ENCODE measurements around the gene KRTDAP. TPM values are rescaled to one million over a fixed set of nuclear protein-coding genes. Genes with fewer than 3 reads are reported as not detected.
A peak's percentile ranks its signal among the peaks of the same experiment; 100 is the strongest.

KRTDAP gene
- polyA plus RNA-seq, 1 donor (not counting 4 experiments of a cell fraction or from before 2014, with no cell fraction given), result 85.4 TPM

DNA sequence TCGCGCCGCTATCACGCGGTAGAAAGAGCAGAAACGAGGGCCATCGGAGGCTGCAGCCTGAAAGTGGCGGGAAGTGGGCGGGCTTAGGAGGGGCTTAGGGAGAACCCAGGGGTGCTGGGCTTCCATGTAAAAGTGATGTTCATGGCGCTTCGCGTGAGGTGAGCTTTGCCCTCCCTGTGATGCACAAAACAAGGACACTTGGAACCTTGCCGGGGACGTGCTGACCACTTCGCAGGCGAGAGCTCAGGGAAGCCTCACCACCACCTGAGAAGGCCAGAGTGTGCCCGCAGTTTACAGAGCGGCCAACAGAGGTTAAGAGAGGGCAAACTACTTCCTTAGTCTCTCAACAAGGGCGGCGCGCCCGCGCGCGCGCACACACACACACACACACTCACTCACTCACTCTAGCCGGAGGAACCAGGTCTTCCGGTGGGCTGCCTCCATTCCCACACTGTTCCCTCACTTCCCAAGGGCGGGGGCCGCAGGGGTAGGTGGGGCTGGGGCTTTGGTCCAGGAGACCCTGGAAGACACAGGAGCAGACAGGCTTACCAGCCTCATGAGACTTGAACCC, 43.6 kb upstream of the KRTDAP start:
- H3K4me1 ChIP-seq (ENCODE audit: control insufficient read depth, extremely low read depth, insufficient read depth, low read length), result no peaks in the 10 kb centered on the region
- no peak overlapping the region for H3K4me3 ChIP-seq (ENCODE audit: control insufficient read depth in 2 of 3, extremely low read depth in 1 of 3, insufficient read depth in 2 of 3, low read depth in 1 of 3, low read length in 3 of 3)
- no peak overlapping the region for H3K9ac ChIP-seq (ENCODE audit: control insufficient read depth, extremely low read depth, insufficient read depth, low read length)
- H3K9me3 ChIP-seq (ENCODE audit: control insufficient read depth, low read depth, low read length), result no peaks in the 10 kb centered on the region
- no peak for DNase-seq (ENCODE audit: low read depth, low spot score)
- no peaks in the 10 kb centered on the region for H3K36me3 ChIP-seq (ENCODE audit: control insufficient read depth in 2 of 2, extremely low read depth in 1 of 2, insufficient read depth in 2 of 2, low read length in 2 of 2)
- FAIRE-seq, result no peak
- dilution Hi-C loops (cut with MboI; ENCODE audit: extremely low pct_ligation_motif_present, low sequenced_read_pairs), result no loop called here
- H4K20me1 ChIP-seq (ENCODE audit: control insufficient read depth, extremely low read depth, insufficient read depth, low read length), result no peaks in the 10 kb centered on the region
- H3K27ac ChIP-seq (ENCODE audit: control insufficient read depth, insufficient read depth, low read length), result no peak overlapping the region
- H2AFZ ChIP-seq (ENCODE audit: control insufficient read depth, low read length), result no peak overlapping the region
- peak overlapping the region; percentile 41 for H3K4me2 ChIP-seq (ENCODE audit: control insufficient read depth, extremely low read depth, insufficient read depth, low read depth, low read length)
- peaks cover 30% of the 10 kb centered on the region for H3K27me3 ChIP-seq (ENCODE audit: control insufficient read depth, extremely low read depth, insufficient read depth, low read length)
- H3K9me1 ChIP-seq (ENCODE audit: control insufficient read depth, extremely low read depth, insufficient read depth, low read length), result no peaks in the 10 kb centered on the region
- H3K79me2 ChIP-seq (ENCODE audit: control insufficient read depth, insufficient read depth, low read length), result no peaks in the 10 kb centered on the region
- no peak for TF ChIP-seq CTCF (optimal IDR thresholded peaks at IDR 0.05 in 1 of 3, IDR thresholded peaks at IDR 0.05 in 1 of 3, conservative IDR thresholded peaks at IDR 0.05 in 1 of 3; ENCODE audit: extremely low read depth in 1 of 3, insufficient read depth in 2 of 3, low read length in 3 of 3)
- peak; percentile 56 for TF ChIP-seq EZH2 (IDR thresholded peaks at IDR 0.05; ENCODE audit: low read length)

DNA sequence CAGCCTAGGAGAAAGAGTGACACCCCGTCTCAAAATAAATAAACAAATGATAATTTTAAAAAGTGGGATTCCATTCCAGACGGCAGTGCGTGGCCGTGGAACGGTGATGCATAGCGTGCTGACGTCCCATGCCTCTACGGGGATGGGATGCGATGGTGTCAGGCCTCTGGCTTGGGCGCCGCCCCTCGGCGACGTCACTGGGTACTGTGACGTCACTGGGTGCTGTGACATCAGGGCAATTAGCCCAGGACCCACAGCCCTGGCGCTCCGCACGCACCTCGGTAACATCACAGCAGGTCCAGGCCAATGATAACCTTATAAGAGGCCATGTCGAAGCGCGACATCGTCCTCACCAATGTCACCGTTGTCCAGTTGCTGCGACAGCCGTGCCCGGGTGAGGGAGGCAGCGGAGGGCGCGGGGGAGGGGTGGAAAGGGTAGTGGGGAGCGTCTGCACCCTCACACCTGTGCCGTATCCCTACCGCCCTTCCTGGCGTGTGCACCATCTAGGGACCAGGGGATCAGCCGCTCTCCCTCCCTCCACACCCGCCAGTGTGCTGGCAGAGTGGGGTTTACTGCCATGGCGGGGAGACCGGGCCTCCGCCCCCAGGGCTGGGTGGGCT, 43.0 kb upstream of the KRTDAP start, which contains the start of gene GAPDHS:
GAPDHS (plus strand) TSS at position 256 of the 621 bp plus-strand sequence; CDS start at position 328, 72 bp downstream.
- H3K79me2 ChIP-seq (ENCODE audit: control insufficient read depth, insufficient read depth, low read length), result no peaks in the 10 kb centered on the region
- DNase-seq (ENCODE audit: low read depth, low spot score) (no peak), FAIRE-seq (no peak)
- H3K4me3 ChIP-seq (ENCODE audit: control insufficient read depth in 2 of 3, extremely low read depth in 1 of 3, insufficient read depth in 2 of 3, low read depth in 1 of 3, low read length in 3 of 3), result no peak within 1 kb of the TSS
- H3K27ac ChIP-seq (ENCODE audit: control insufficient read depth, insufficient read depth, low read length), result no peak within 1 kb of the TSS
- H3K4me2 ChIP-seq (ENCODE audit: control insufficient read depth, extremely low read depth, insufficient read depth, low read depth, low read length), result peak within 1 kb of the TSS; percentile 41
- no peaks in the 10 kb centered on the region for H3K4me1 ChIP-seq (ENCODE audit: control insufficient read depth, extremely low read depth, insufficient read depth, low read length)
- H3K9me1 ChIP-seq (ENCODE audit: control insufficient read depth, extremely low read depth, insufficient read depth, low read length), result no peaks in the 10 kb centered on the region
- H2AFZ ChIP-seq (ENCODE audit: control insufficient read depth, low read length), result no peak within 1 kb of the TSS
- H3K9ac ChIP-seq (ENCODE audit: control insufficient read depth, extremely low read depth, insufficient read depth, low read length), result no peak within 1 kb of the TSS
- no peaks in the 10 kb centered on the region for H4K20me1 ChIP-seq (ENCODE audit: control insufficient read depth, extremely low read depth, insufficient read depth, low read length)
- no peak for TF ChIP-seq EZH2 (IDR thresholded peaks at IDR 0.05; ENCODE audit: low read length)
- TF ChIP-seq CTCF (optimal IDR thresholded peaks at IDR 0.05 in 1 of 3, IDR thresholded peaks at IDR 0.05 in 1 of 3, conservative IDR thresholded peaks at IDR 0.05 in 1 of 3; ENCODE audit: extremely low read depth in 1 of 3, insufficient read depth in 2 of 3, low read length in 3 of 3), result no peak
- H3K27me3 ChIP-seq (ENCODE audit: control insufficient read depth, extremely low read depth, insufficient read depth, low read length), result peaks cover 30% of the 10 kb centered on the region
- dilution Hi-C loops (cut with MboI; ENCODE audit: extremely low pct_ligation_motif_present, low sequenced_read_pairs), result no loop called here
- H3K36me3 ChIP-seq (ENCODE audit: control insufficient read depth in 2 of 2, extremely low read depth in 1 of 2, insufficient read depth in 2 of 2, low read length in 2 of 2), result no peaks in the 10 kb centered on the region
- no peaks in the 10 kb centered on the region for H3K9me3 ChIP-seq (ENCODE audit: control insufficient read depth, low read depth, low read length)

Measured in keratinocyte (primary cell).